GM20000 (cell line): ENCODE measurements around the gene HAUS8.
"Not testable (repeated sequence)": the region's sequence is repeated elsewhere in the genome, so short reads cannot be mapped to it uniquely, and the experiment has no call there.

Experiments used
- DNase-seq: peaks from one replicate; pipeline ENCODE4 v3.0.0; 2012; ENCODE audit warnings: low spot score
- CTCF ChIP-seq: IDR thresholded peaks from 2 replicates; pipeline ENCODE4 v1.5.1; 2012; ENCODE audit warnings: mild to moderate bottlenecking, control low read depth; ENCODE audit errors: extremely low read depth, missing control alignments

HAUS8 gene

GRCh38 chr19:17108453-17108784, 33.2 kb upstream of the HAUS8 start:
- no peak for TF ChIP-seq CTCF
- DNase-seq, result no peak

- DNase-seq, result no peak
- TF ChIP-seq CTCF, result no peak
These were observed 32.5 kb upstream of the HAUS8 start for GRCh38 chr19:17107546-17108452.

- DNase-seq, result not testable (repeated sequence)
These were observed 31.7 kb upstream of the HAUS8 start for GRCh38 chr19:17106964-17107363.

- DNase-seq, result peak; percentile 73
- TF ChIP-seq CTCF, result no peak
These were observed 30.3 kb upstream of the HAUS8 start for GRCh38 chr19:17105556-17105955.

- TF ChIP-seq CTCF, result no peak
- DNase-seq, result peak; percentile 53
These were observed 29.4 kb upstream of the HAUS8 start for GRCh38 chr19:17104679-17105078.

GRCh38 chr19:17103177-17103576, 27.9 kb upstream of the HAUS8 start:
- no peak for DNase-seq
- peak; percentile 56 for TF ChIP-seq CTCF

GRCh38 chr19:17101686-17102628, 26.7 kb upstream of the HAUS8 start:
- no peak for TF ChIP-seq CTCF
- no peak for DNase-seq
